GM18520 (cell line): Measurements from ENCODE around the gene COBLL1.

Source experiments
- ATAC-seq: cut with Tn5 transposase; IDR thresholded peaks from one replicate; pipeline ENCODE4 v1.9.1; 2021; ENCODE audit not compliant: unreplicated experiment

Gene COBLL1

GRCh38 chr2:164642946-164643555 lies 198.6 kb downstream of the COBLL1 start:
- no peak for ATAC-seq

DNA sequence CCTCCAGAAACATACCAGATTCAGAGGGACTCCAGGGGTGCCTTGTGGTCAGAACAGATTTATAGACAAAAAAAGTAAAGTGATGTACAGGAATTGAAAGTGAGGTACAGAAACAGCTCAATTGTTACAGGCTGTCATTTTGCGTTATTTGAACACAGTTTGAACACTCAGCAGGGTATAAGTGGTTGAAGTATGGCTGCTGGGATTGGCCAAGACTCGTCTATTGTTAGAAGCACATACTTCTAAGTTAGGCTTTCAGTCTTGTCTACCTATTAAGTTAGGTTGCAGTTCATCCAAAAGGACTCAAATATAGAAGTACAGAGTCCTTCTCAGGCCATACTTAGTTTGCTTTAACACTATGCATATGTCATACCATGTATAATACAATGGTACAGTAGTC lies 199.4 kb downstream of the COBLL1 start:
- ATAC-seq: no peak
